Activated CD4-positive, alpha-beta T cell treated with anti-CD3 and anti-CD28 coated beads, Interleukin-2, amount 10 ng/mL, durations not matched to agents 24 days and 14 days (primary cell): ENCODE results near the gene CREB3. TPM values are rescaled to one million over a fixed set of nuclear protein-coding genes. Genes with fewer than 3 reads are reported as not detected.

Experiments
- DNase-seq: peaks from one replicate; pipeline ENCODE4 v3.0.0; 2022
- H3K27ac Mint-ChIP-seq: one replicate; pipeline ENCODE4 v1.8.0; 2022; ENCODE audit warnings: mild to moderate bottlenecking, mixed read lengths
- H3K27me3 Mint-ChIP-seq: one replicate; pipeline ENCODE4 v1.8.0; 2022; ENCODE audit warnings: mixed read lengths
- H3K36me3 Mint-ChIP-seq: one replicate; pipeline ENCODE4 v1.8.0; 2022; ENCODE audit warnings: low read depth, mild to moderate bottlenecking, mixed read lengths
- H3K4me1 Mint-ChIP-seq: one replicate; pipeline ENCODE4 v1.8.0; 2021; ENCODE audit warnings: mixed read lengths
- H3K4me3 Mint-ChIP-seq: one replicate; pipeline ENCODE4 v1.8.0; 2022; ENCODE audit warnings: mild to moderate bottlenecking, moderate library complexity, mixed read lengths
- H3K9me3 Mint-ChIP-seq: one replicate; pipeline ENCODE4 v1.8.0; 2021; ENCODE audit warnings: mixed read lengths
- intact Hi-C: fragments of 100-400 bp; cut with micrococcal nuclease; formaldehyde crosslinking; loops from one replicate; pipeline ENCODE4 v1.15.1; 2023
- total RNA-seq: library from RNA; stranded (reverse); gene quantifications from 2 replicates; pipeline ENCODE4 v1.2.3, GENCODE V29; 2022

CREB3 gene, protein sequence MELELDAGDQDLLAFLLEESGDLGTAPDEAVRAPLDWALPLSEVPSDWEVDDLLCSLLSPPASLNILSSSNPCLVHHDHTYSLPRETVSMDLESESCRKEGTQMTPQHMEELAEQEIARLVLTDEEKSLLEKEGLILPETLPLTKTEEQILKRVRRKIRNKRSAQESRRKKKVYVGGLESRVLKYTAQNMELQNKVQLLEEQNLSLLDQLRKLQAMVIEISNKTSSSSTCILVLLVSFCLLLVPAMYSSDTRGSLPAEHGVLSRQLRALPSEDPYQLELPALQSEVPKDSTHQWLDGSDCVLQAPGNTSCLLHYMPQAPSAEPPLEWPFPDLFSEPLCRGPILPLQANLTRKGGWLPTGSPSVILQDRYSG
- total RNA-seq = 27.0 and 27.6 TPM in 2 replicates

DNA sequence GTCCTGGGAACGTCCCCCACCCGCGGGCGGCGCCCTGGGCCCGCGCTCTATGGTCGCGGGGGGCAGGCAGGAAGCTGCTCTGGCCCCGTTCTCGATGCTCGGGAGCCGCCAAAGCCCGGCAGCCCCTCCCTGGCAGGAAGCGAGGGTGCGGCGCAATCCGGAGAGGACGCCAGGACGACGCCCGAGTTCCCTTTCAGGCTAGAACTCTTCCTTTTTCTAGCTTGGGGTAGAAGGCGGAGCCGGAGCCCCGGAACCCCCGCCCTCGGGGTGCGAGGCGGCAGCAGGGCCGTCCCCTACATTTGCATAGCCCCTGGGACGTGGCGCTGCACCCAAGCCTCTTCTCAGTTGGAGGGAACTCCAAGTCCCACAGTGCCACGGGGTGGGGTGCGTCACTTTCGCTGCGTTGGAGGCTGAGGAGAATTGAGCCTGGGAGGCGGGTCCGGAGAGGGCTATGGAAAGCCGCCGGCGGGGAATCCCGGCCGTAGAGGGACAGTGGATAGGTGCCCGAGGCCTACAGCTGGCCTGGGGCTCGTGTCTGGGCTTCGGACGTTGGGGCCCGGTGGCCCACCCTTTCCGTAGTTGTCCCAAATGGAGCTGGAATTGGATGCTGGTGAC lies at the start of gene CREB3, which contains the start of gene TLN1:
TSS of gene CREB3 (plus strand) at position 482 of the 615 bp plus-strand sequence. CDS start at position 589, 107 bp downstream.
TSS of gene TLN1 (minus strand) at position 11 of the 615 bp plus-strand sequence. CDS start 6,501 bp downstream, outside the sequence.
- Mint-ChIP-seq H3K27me3 (no peaks in the 10 kb centered on the region), H3K9me3 (no peaks in the 10 kb centered on the region), H3K4me1 (peaks cover 22% of the 10 kb centered on the region), H3K4me3 (no peak within 1 kb of the TSS), H3K27ac (peak within 1 kb of the TSS; percentile 92), H3K36me3 (peaks cover 16% of the 10 kb centered on the region)
- intact Hi-C loops = loop anchor here (1.0 to 5.0 kb wide), 7 partner anchors 16 to 620 kb away; partner anchors contain the start of genes CCDC107, HINT2 and RMRP
- DNase-seq = peak; percentile 99

DNA sequence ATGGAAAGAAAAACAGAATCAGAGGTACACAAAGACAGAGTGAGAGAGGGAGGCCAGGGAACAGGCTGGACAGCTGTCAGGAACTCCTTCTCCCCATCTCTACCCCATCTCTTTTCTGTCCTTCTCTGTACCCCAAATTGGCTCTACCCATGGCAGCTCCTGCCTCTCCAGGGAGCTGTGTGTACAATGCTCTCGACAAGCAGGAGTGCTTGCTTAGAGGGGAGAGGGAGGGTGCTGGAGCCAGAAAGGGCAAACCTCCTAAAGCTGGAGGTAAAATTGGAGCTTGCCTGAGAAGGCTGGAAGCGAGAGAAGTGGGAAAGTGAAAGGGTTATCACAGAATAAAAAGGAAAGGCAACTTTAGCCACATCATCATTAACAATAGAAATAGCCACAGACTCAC lies 49.1 kb upstream of the CREB3 start:
- intact Hi-C loops = no loop called here
- Mint-ChIP-seq H3K4me3 (no peak overlapping the region), H3K36me3 (peaks cover 1% of the 10 kb centered on the region), H3K27me3 (no peaks in the 10 kb centered on the region), H3K9me3 (no peaks in the 10 kb centered on the region), H3K27ac (no peak overlapping the region), H3K4me1 (peaks cover 6% of the 10 kb centered on the region)
- no peak for DNase-seq

DNA sequence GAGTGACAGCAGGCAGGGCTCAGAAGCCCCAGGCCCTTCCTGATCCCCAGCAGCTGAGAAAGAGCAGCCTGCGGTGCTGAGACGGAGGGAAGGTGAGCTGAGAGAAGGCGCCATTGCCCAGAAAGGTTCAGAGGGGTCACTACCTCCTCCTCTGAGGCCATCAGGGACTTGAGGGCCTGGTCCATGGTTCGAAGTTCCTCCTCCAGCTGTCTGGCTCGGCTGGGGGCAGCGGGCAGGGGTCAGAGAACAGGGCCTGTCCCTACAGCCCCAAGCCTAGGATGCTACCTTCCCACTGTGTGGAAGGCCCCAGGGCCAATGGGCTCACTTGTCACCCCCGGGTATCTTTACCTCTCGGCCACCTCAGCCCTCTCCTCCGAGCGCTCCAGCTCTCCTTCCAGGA lies 47.5 kb upstream of the CREB3 start:
- Mint-ChIP-seq H3K9me3 (no peaks in the 10 kb centered on the region), H3K4me3 (no peak overlapping the region), H3K4me1 (peaks cover 15% of the 10 kb centered on the region), H3K27me3 (no peaks in the 10 kb centered on the region), H3K27ac (no peak overlapping the region), H3K36me3 (peaks cover 1% of the 10 kb centered on the region)
- no peak for DNase-seq
- intact Hi-C loops = no loop called here

DNA sequence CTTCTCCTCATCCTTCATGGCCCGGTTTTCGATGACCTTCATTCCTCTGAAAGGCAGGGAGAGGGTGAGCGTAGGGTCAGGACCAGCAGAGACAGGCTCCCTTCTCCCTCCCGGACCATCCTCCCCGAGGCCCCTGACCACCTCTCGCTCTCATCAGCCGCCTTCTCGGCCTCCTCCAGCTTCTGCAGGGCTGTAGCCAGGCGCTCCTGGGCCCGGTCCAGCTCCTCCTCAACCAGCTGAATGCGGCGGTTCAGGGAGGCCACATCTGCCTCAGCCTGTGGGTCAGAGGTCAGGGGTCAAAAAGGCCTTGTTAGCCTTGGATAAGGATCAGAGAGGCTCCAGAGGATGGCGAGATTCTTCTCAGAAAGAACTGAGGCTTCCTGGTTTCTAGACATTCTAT lies 47.0 kb upstream of the CREB3 start:
- peaks cover 1% of the 10 kb centered on the region for H3K36me3 Mint-ChIP-seq

DNA sequence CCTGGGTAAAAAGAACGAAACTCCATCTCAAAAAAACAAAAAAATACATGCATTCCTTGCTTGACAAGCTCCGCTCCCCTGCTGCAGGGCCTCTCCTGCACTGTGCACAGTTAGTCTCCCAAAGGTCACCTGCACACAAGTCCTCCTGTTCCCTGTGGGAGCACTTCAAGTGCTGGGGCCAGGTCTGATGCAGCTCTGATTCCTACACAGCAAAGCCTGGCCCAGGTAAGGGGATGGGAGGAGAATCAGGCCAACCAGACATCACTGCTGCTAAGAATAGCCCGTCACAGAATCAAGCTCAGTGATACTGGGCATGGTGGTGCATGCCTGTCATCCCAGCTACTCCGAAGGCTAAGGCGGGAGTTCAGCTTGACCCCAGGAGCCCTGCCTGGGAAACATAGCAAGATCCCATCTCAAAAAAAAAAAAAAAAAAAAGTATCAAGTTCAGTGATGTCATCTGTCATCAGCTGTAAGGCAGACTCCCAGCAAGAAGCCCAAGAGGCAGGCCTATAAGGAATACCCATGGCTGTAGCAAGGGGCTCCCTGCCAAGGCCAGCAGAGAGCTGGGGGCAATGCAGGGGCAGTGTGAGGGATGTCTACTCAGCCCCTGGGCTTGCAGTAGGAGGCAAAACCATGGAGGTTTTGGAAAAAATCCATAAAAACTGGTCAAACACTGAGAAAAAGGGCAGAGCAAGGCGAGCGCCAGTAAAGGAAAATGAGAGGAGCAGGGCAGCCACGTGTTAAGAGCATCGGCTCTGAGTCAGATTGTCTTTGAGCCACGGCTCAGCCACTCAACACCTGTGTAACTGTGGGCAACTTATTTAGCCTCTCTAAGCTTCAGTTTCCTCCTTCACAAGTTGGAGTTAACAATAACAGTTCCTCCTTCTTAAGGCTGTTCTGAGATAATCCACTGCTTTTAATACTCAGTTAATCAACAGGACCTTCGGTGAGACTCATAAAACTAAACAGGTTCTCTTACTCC lies 46.0 kb upstream of the CREB3 start:
- H3K4me1 Mint-ChIP-seq = peaks cover 18% of the 10 kb centered on the region
- DNase-seq = no peak
- H3K9me3 Mint-ChIP-seq = no peaks in the 10 kb centered on the region
- H3K27ac Mint-ChIP-seq = no peak overlapping the region
- H3K4me3 Mint-ChIP-seq = no peak overlapping the region
- intact Hi-C loops = no loop called here
- no peaks in the 10 kb centered on the region for H3K27me3 Mint-ChIP-seq
- H3K36me3 Mint-ChIP-seq = peaks cover 1% of the 10 kb centered on the region

More for the DNA sequence above, 47.0 kb upstream of the CREB3 start:
- H3K4me1 Mint-ChIP-seq = peaks cover 15% of the 10 kb centered on the region
- H3K27me3 Mint-ChIP-seq = no peaks in the 10 kb centered on the region
- DNase-seq = no peak
- intact Hi-C loops = no loop called here
- no peak overlapping the region for H3K4me3 Mint-ChIP-seq
- H3K27ac Mint-ChIP-seq = no peak overlapping the region
- H3K9me3 Mint-ChIP-seq = no peaks in the 10 kb centered on the region

DNA sequence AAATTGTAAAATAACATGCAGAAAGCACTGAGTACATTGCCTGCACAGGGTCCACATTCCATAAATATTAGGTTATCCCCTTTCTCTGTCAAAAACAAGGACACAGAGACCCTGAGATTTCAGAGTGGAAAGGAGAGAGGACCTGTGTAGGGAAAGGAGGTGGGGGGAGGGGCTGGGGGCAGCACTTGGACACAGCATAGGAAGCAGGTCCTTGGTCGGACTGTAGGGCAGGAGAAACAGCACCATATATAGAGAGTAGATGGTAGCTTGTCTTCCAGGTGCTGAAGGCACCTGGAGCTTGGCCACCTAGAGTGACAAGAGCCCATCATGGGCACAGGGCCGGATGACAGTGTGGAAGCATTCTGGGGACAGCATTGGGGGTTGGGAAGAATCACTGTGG lies 45.2 kb upstream of the CREB3 start:
- H3K4me1 Mint-ChIP-seq = peaks cover 21% of the 10 kb centered on the region
- DNase-seq = no peak
- H3K27me3 Mint-ChIP-seq = no peaks in the 10 kb centered on the region
- H3K9me3 Mint-ChIP-seq = no peaks in the 10 kb centered on the region
- H3K36me3 Mint-ChIP-seq = no peaks in the 10 kb centered on the region
- intact Hi-C loops = no loop called here
- no peak overlapping the region for H3K27ac Mint-ChIP-seq
- peak overlapping the region; percentile 3 for H3K4me3 Mint-ChIP-seq

DNA sequence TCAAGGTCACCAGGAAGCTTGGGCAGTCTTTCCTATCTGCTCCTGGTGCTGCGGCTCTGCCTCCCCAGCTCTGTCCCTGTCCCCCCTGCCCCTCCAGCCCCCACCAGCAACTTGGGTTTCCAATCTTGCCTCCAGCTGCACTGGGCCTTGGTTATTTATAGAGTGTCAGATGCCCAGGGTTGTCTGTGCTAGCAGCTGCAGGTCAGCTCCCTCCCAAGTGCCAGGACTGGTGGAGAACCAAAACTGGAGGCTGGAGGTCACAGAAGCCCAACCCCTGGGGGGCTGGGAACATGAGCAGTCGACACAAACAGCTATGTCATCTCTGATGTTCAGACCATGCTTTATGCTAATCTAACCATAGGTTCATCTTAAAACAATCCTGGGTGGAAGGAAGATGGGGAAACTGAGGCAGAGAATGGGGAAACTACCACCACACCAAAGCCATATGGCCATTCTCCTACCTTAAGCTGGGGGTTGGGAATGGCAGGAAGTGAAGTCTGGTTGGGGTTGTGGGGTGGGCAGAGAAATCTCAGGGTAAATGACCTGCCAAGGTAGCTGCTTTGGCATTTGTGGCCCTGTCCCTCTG lies 44.4 kb upstream of the CREB3 start:
- intact Hi-C loops = loop anchor here (2.0 kb wide), 1 partner anchor 41 kb away; no protein-coding TSS in a partner anchor
- no peaks in the 10 kb centered on the region for H3K36me3 Mint-ChIP-seq
- H3K4me3 Mint-ChIP-seq = no peak overlapping the region
- no peak overlapping the region for H3K27ac Mint-ChIP-seq
- H3K27me3 Mint-ChIP-seq = no peaks in the 10 kb centered on the region
- DNase-seq = no peak
- no peaks in the 10 kb centered on the region for H3K9me3 Mint-ChIP-seq
- peaks cover 21% of the 10 kb centered on the region for H3K4me1 Mint-ChIP-seq

DNA sequence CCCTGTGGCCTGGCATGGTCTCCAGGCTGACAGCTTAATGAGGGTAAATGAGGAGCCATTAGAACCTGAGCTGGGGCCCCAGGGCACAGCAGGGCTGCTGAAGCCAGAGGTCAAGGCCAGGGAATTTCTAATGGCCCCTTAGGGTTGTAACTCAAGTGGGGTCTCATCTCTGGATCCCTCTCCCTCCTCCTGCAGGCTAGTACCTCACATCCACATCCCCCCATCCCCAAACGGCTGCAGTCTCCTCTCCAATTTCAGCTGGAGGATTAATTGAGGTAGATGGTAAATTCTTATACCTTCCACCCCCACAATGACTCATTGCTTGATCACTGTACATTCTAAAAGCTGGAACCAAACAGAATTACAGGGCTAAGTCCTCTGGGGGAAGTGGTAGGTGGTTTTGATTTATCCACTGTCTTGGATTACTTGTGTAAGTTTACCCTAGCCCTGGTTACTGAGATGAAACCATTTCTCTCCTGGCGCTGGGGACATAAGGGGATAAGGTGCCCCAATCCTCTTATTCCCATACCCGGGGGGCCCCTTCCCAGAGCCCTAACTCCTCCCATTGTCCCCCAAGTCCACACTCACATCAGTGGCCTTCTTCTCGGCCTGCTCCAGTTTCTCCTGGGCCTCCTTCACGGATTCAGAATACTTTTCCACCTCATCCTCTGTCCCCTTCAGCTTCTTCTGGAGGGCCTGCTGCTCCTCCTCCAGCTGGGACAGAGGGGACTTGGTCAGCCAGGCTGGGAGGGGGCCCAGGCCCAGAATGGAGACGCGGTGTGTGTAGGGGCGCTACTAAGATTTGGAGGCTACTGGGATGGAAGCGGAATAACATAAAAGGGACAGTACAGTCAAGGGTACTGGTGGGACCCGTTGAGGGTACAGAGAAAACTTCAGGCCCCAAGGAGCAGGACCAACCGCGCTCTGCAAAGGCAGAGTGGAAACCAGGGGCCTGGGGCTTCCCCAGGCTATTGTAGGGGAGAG lies 43.6 kb upstream of the CREB3 start:
- peaks cover 21% of the 10 kb centered on the region for H3K4me1 Mint-ChIP-seq
- H3K4me3 Mint-ChIP-seq = peak overlapping the region; percentile 69
- no peaks in the 10 kb centered on the region for H3K36me3 Mint-ChIP-seq
- peak overlapping the region; percentile 51 for H3K27ac Mint-ChIP-seq
- intact Hi-C loops = loop anchor here (2.0 kb wide), 1 partner anchor 42 kb away; no protein-coding TSS in a partner anchor
- no peaks in the 10 kb centered on the region for H3K9me3 Mint-ChIP-seq
- DNase-seq = no peak
- no peaks in the 10 kb centered on the region for H3K27me3 Mint-ChIP-seq

DNA sequence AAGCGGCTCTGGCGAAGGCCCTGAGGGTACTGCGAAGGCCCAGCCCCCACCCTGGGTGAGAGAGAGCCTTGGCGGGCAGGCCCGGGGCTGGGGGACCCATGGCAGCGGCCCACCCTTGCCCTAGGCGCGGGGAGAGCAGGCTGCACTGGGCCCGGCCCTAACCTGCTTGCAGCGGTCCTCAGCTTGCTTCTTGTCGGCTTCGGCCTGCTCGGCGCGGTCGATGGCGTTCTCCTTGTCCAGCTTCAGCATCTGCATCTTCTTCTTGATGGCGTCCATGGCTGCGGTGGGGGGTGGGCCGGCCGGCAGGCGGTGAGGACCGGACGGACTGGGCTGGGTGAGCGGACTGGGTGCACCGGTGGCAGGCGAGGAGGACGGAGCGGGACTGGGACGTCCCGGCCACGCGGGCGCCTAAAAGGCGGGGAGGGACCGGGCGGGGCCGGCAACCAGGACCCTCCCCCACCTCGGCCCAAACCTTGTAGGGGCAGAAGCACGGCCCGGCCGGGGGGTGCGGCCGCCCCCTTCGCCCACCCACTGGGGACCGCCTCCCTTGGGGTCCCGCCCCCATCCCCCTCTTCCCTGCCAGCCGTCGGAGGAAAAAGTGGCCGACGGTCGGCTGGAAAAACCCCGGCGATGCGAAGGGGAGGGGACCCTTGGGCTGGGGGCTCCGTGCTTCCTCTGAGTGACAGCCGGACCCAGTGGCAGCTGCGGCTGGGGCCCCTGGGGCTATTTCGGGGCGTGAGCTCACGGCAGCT lies 42.7 kb upstream of the CREB3 start, which contains the start of gene TPM2:
TSS of gene TPM2 (minus strand) at position 384 of the 752 bp plus-strand sequence. CDS start at position 276, 108 bp downstream.
- H3K27me3 Mint-ChIP-seq = no peaks in the 10 kb centered on the region
- peak within 1 kb of the TSS; percentile 81 for H3K27ac Mint-ChIP-seq
- H3K36me3 Mint-ChIP-seq = no peaks in the 10 kb centered on the region
- peaks cover 21% of the 10 kb centered on the region for H3K4me1 Mint-ChIP-seq
- intact Hi-C loops = loop anchor here (2.0 kb wide), 2 partner anchors 31 to 43 kb away; partner anchors contain the start of genes CCDC107 and RMRP
- peak within 1 kb of the TSS; percentile 86 for H3K4me3 Mint-ChIP-seq
- H3K9me3 Mint-ChIP-seq = no peaks in the 10 kb centered on the region
- DNase-seq = no peak

DNA sequence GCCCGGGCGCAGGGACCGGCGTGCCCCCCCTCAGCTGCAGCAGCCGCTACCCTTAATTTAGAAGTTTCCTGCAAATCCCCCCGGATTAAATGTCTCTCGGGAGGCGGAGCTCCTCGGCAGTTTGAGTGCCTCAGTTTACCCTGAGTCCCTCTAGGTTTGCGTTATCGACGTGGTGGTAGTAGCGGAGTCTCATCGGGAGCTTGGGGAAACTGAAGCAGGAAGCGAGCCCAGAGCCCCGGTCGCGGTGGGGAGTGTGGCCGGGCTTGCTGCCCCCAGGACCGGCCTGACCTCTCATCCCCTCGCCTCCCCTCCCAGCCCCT lies 42.2 kb upstream of the CREB3 start:
- Mint-ChIP-seq H3K36me3 (no peaks in the 10 kb centered on the region), H3K27me3 (no peaks in the 10 kb centered on the region), H3K27ac (peak overlapping the region; percentile 60), H3K4me3 (peak overlapping the region; percentile 86), H3K4me1 (peaks cover 21% of the 10 kb centered on the region), H3K9me3 (no peaks in the 10 kb centered on the region)
- no peak for DNase-seq
- intact Hi-C loops = loop anchor here (2.0 kb wide), 1 partner anchor 31 kb away; the partner anchor contains the start of genes CCDC107 and RMRP

DNA sequence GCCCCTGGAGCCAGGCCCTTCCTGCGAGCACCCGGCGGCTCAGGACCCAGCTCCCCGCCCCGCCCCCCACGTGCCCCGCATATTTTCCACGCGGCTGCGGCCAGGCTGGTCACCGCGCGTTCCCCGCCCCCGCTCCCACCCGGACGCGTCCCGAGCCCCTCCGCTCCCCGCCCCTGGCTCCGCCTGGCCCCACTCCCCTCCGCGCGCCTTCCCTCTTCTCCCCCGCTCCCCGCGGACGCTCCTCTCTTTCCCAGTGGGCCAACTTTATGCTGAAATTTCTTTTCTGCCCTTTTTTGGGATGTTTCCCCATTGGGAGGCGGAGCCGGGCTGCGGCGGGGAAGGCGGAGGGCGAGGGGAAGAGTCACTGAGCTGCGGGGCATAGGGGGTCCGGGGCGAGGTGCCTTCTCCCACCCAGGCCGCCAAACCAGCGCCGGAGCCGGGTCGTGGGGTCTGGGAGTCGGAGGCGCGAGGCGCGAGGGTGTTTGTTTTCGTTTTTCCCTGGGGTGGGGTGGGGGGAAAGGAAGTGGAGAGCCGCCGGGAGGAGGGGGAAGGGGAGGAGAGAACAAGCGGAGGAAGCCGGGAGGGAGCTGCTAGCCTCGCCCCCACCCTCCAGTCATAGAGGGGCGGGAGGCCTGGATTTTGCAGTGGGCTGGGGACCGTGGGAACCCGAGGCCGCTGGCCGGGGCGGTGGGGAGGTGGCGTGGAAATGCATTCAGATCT lies 41.7 kb upstream of the CREB3 start:
- DNase-seq = peak; percentile 79
- no peaks in the 10 kb centered on the region for H3K9me3 Mint-ChIP-seq
- intact Hi-C loops = loop anchor here (2.0 kb wide), 1 partner anchor 32 kb away; the partner anchor contains the start of genes CCDC107 and RMRP
- H3K36me3 Mint-ChIP-seq = no peaks in the 10 kb centered on the region
- H3K27me3 Mint-ChIP-seq = no peaks in the 10 kb centered on the region
- peak overlapping the region; percentile 81 for H3K27ac Mint-ChIP-seq
- peaks cover 21% of the 10 kb centered on the region for H3K4me1 Mint-ChIP-seq
- peak overlapping the region; percentile 86 for H3K4me3 Mint-ChIP-seq
